K562 (cell line): ENCODE data around the gene NUAK2.

Experiments
- BRCA1 ChIP-seq, 2 experiments: fragments of 450-650 bp in 1 of 2; sonication (generic) in 1 of 2; formaldehyde crosslinking in 1 of 2; IDR thresholded peaks; 2 replicates each; pipeline versions ENCODE4 v1.5.0 to v1.6.1; 2017 to 2020; ENCODE audit warnings: mild to moderate bottlenecking in 1 of 2, missing genetic modification reagents in 1 of 2
- CBX2 ChIP-seq: fragments of 200-600 bp; sonication (generic); IDR thresholded peaks from one replicate; pipeline ENCODE4 v1.6.1; 2012; ENCODE audit warnings: mild to moderate bottlenecking, low read length, inconsistent platforms; ENCODE audit not compliant: insufficient read depth, poor library complexity, severe bottlenecking
- CHCHD3 ChIP-seq: fragments of 250-450 bp; sonication (Bioruptor Pico); IDR thresholded peaks from 2 replicates; pipeline ENCODE4 v2.1.2; 2022; ENCODE audit warnings: mild to moderate bottlenecking
- ID3 ChIP-seq, 2 experiments: fragments of 250-450 bp in 1 of 2; fragments of 450-650 bp in 1 of 2; sonication (Bioruptor Pico) in 1 of 2; IDR thresholded peaks; 2 replicates each; pipeline versions ENCODE4 v1.6.1 to v1.8.0; 2016 to 2021; ENCODE audit warnings: mild to moderate bottlenecking in 2 of 2, moderate library complexity in 2 of 2, missing compliant biosample characterization in 1 of 2, missing genetic modification characterization in 1 of 2
- NRF1 ChIP-seq, 2 experiments: fragments of 450-650 bp; IDR thresholded peaks in 1 of 2; conservative IDR thresholded peaks in 1 of 2; 2 replicates each; pipeline ENCODE4 v1.6.1; 2014; ENCODE audit warnings: mild to moderate bottlenecking in 2 of 2
- POLR2A ChIP-seq: fragments of 450-650 bp; conservative IDR thresholded peaks from 2 replicates; pipeline ENCODE4 v1.6.1; 2016
- ZBTB33 ChIP-seq: sonication (generic); formaldehyde crosslinking; IDR thresholded peaks from 2 replicates; pipeline ENCODE4 v1.8.1; 2023; ENCODE audit warnings: mild to moderate bottlenecking, missing genetic modification reagents

DNA sequence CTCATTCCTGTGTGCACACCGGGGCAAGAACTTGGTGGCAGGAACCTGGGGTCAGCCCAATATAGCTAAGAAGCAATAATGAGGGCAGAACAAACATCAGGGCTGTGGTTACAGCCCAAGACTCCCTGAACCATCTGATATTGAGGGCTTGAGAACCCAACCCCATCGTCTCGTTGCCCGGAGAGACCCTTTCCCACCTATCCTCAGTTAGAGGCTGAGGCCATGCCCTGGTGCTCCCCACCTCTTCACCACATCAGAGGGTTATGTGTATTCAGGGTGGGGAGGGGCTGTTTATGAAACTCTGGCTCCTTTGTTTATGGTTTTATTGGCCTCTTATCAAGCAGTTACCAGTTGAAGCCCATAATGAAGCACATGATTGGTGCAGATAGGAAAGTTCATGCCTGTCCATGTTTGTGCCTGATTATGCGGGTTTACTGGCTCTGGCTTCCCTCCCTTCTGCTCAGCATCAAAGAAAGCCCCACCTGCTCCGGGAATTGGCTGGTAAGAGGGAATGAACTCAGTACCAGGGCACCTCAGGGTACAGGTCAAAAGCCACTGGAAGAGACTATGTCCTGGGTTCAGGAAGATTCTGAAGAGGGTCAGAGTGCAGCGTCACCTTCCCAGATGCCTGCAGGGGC, 14.5 kb downstream of the NUAK2 start:
- TF ChIP-seq CHCHD3 (CRISPR knock-in tag) (no peak), CBX2 (no peak), POLR2A (no peak), BRCA1 (IDR thresholded peaks at IDR 0.05) (no peak), BRCA1 (CRISPR knock-in tag; IDR thresholded peaks at IDR 0.05) (no peak), NRF1 (conservative IDR thresholded peaks at IDR 0.05 in 1 of 2, IDR thresholded peaks at IDR 0.05 in 1 of 2) (no peak), ID3 (CRISPR knock-in tag; IDR thresholded peaks at IDR 0.05) (no peak), ID3 (tag; IDR thresholded peaks at IDR 0.05) (no peak), ZBTB33 (CRISPR knock-in tag) (no peak)
